ENCODE measurements around the gene ABCA1. TPM values are rescaled to one million over a fixed set of nuclear protein-coding genes. Genes with fewer than 3 reads are reported as not detected.

Gene ABCA1, protein sequence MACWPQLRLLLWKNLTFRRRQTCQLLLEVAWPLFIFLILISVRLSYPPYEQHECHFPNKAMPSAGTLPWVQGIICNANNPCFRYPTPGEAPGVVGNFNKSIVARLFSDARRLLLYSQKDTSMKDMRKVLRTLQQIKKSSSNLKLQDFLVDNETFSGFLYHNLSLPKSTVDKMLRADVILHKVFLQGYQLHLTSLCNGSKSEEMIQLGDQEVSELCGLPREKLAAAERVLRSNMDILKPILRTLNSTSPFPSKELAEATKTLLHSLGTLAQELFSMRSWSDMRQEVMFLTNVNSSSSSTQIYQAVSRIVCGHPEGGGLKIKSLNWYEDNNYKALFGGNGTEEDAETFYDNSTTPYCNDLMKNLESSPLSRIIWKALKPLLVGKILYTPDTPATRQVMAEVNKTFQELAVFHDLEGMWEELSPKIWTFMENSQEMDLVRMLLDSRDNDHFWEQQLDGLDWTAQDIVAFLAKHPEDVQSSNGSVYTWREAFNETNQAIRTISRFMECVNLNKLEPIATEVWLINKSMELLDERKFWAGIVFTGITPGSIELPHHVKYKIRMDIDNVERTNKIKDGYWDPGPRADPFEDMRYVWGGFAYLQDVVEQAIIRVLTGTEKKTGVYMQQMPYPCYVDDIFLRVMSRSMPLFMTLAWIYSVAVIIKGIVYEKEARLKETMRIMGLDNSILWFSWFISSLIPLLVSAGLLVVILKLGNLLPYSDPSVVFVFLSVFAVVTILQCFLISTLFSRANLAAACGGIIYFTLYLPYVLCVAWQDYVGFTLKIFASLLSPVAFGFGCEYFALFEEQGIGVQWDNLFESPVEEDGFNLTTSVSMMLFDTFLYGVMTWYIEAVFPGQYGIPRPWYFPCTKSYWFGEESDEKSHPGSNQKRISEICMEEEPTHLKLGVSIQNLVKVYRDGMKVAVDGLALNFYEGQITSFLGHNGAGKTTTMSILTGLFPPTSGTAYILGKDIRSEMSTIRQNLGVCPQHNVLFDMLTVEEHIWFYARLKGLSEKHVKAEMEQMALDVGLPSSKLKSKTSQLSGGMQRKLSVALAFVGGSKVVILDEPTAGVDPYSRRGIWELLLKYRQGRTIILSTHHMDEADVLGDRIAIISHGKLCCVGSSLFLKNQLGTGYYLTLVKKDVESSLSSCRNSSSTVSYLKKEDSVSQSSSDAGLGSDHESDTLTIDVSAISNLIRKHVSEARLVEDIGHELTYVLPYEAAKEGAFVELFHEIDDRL (N-terminal part only)
- 1.9 and 7.5 TPM in 2 replicates for polyA plus RNA-seq

GRCh38 chr9:104927912-104928740, at the start of gene ABCA1:
Gene ABCA1 (minus strand): TSS chr9:104928155. CDS start chr9:104903679, 24,476 bp downstream.

GRCh38 chr9:104747565-104748358, 180.2 kb downstream of the ABCA1 start, which contains the start of gene NIPSNAP3A:
Gene NIPSNAP3A (plus strand): TSS chr9:104747683. CDS start chr9:104747793, 110 bp downstream.

Other genes with a start within 250 kb of the ABCA1 start
- gene OR13D1, start 233.6 kb downstream of the ABCA1 start, polyA plus RNA-seq, result not detected in 2 replicates
- 84.8 and 101 TPM in 2 replicates for gene NIPSNAP3A, start 180.5 kb downstream of the ABCA1 start, polyA plus RNA-seq
- 5.2 and 26.4 TPM in 2 replicates for gene NIPSNAP3B, start 164.0 kb downstream of the ABCA1 start, polyA plus RNA-seq